ENCODE data around the gene FAM50A. TPM values are rescaled to one million over a fixed set of nuclear protein-coding genes. Genes with fewer than 3 reads are reported as not detected.
A peak's percentile ranks its signal among the peaks of the same experiment; 100 is the strongest.

Gene FAM50A
- total and polyA plus RNA-seq, 2 experiments from 2014 or later, result 81.8 to 147 TPM

DNA sequence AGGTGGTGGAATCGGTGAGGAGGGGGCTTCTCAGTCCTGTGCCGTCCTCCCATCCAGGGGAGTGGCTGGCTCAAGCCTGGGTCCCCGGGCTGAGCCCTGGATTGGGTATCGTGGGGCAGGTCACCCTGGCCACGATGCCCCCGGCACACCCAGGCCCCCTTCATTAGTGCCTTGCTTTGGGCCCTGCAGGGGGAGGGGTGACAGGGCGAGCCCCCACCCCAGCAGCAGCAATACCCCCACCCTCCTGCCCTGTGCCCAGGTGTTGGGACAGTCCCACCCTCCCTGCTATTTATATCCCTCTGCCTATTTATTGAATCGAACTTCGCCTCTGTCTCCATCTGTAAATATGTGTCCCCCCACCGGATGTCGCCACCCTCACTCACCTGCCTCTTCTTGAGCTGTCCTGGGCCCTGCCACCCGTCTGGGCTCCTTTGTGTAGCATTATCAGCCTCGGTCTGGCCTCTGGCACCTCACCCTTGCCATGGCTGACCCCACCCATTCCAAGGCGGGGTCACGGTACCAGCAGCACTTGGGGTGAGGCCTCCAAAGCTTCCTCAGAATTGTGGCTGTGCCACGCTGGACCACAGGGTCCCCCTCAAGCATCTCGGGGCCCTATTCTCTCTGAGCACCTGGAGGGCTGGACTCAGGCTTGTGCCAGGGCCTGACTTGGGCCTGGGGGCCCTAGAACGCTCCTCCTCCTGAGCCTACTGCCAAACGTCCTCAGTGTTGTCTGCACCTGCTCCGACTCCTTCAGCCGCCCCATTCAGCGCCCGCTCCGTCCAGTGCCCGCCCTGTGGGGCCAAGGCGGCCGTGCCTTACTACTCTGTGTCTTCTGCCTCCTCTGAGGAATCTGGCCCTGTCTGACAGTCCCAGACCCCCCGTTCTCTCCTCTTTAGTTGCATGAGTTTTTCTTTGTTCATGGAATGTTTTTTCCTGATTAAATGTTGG lies 29.0 kb downstream of the FAM50A start:
- H3K4me3 ChIP-seq, result no peak overlapping the region
- no peaks in the 10 kb centered on the region for H3K27me3 ChIP-seq
- no peaks in the 10 kb centered on the region for H3K9me3 ChIP-seq (ENCODE audit: low read depth)
- H3K4me1 ChIP-seq (ENCODE audit: low read depth), result no peaks in the 10 kb centered on the region
- DNase-seq (ENCODE audit: low read depth in 1 of 2, low spot score in 1 of 2), result no peak
- H3K36me3 ChIP-seq, result no peaks in the 10 kb centered on the region
- no peak for TF ChIP-seq CTCF (IDR thresholded peaks at IDR 0.05; ENCODE audit: low read depth, low read length)
- H3K27ac ChIP-seq, result no peak overlapping the region

DNA sequence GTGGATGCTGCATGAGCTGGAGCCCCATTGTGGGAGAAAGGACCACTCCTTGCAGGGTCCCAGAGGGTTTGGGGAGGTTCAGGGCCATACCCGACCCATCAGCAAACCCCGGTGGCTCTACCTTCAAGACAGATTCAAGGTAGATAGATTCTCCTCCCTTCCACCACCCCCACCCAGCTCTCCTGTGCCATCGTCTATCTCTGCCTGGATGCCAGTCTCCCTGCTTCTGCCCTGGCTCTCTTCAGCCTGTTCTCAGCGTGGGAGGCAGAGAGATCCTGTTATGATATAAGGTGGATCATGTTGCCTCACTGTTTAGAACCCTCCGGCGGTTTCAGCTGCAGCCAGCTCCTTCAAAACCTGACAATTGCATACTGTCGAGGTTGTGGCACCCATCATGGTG lies 29.7 kb downstream of the FAM50A start:
- H3K27ac ChIP-seq, result no peak overlapping the region
- DNase-seq (ENCODE audit: low read depth in 1 of 2, low spot score in 1 of 2), result no peak
- TF ChIP-seq CTCF (IDR thresholded peaks at IDR 0.05; ENCODE audit: low read depth, low read length), result no peak
- no peaks in the 10 kb centered on the region for H3K36me3 ChIP-seq
- no peaks in the 10 kb centered on the region for H3K4me1 ChIP-seq (ENCODE audit: low read depth)
- no peak overlapping the region for H3K4me3 ChIP-seq
- no peaks in the 10 kb centered on the region for H3K27me3 ChIP-seq
- no peaks in the 10 kb centered on the region for H3K9me3 ChIP-seq (ENCODE audit: low read depth)

DNA sequence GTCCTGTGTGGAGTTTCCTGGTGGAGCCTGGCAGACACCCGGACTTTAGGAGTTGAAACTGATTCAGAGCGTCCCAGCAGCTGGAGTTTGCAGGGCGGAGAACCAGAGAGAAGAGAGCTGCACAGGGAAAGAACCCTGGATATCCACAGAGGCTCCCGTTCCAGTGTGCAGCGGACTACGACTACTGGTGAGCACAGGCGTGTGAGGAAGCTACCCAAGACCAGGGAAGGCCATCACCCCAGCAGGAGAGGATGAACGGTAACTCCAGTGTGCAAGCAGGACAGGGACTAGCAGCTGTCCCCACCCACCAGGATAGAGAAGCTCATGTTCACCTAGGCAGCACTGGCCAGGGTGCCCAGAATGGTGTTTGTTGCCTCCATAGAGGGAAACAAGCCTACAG lies 32.9 kb downstream of the FAM50A start:
- Histone ChIP-seq H3K27me3 (no peaks in the 10 kb centered on the region), H3K4me3 (no peak overlapping the region), H3K36me3 (no peaks in the 10 kb centered on the region), H3K4me1 (ENCODE audit: low read depth) (no peaks in the 10 kb centered on the region), H3K27ac (no peak overlapping the region), H3K9me3 (ENCODE audit: low read depth) (no peaks in the 10 kb centered on the region)
- no peak for DNase-seq (ENCODE audit: low read depth in 1 of 2, low spot score in 1 of 2)
- no peak for TF ChIP-seq CTCF (IDR thresholded peaks at IDR 0.05; ENCODE audit: low read depth, low read length)

- peak overlapping the region; percentile 78 for H3K27ac ChIP-seq
- no peak for DNase-seq (ENCODE audit: low read depth in 1 of 2, low spot score in 1 of 2)
- TF ChIP-seq CTCF (IDR thresholded peaks at IDR 0.05; ENCODE audit: low read depth, low read length), result no peak
These were observed 34.0 kb downstream of the FAM50A start for GRCh38 chrX:154477891-154478477.

GRCh38 chrX:154478728-154479622 lies 35.0 kb downstream of the FAM50A start, which contains the start of gene LAGE3:
Gene LAGE3, minus strand, starts transcription at chrX:154479281. Its CDS starts 366 bp downstream, at chrX:154478915.
- H3K4me3 ChIP-seq, result peak within 1 kb of the TSS; percentile 47
- no peak for TF ChIP-seq CTCF (IDR thresholded peaks at IDR 0.05; ENCODE audit: low read depth, low read length)
- H3K36me3 ChIP-seq, result no peaks in the 10 kb centered on the region
- H3K27ac ChIP-seq, result peak within 1 kb of the TSS; percentile 78
- H3K9me3 ChIP-seq (ENCODE audit: low read depth), result no peaks in the 10 kb centered on the region
- DNase-seq (ENCODE audit: low read depth in 1 of 2, low spot score in 1 of 2), result peak; percentile 91 to 94
- no peaks in the 10 kb centered on the region for H3K4me1 ChIP-seq (ENCODE audit: low read depth)
- H3K27me3 ChIP-seq, result no peaks in the 10 kb centered on the region

More at GRCh38 chrX:154477891-154478477, 34.0 kb downstream of the FAM50A start:
- Histone ChIP-seq H3K36me3 (no peaks in the 10 kb centered on the region), H3K27me3 (no peaks in the 10 kb centered on the region), H3K9me3 (ENCODE audit: low read depth) (no peaks in the 10 kb centered on the region), H3K4me1 (ENCODE audit: low read depth) (no peaks in the 10 kb centered on the region), H3K4me3 (peak overlapping the region; percentile 47)
